Renal pelvis (tissue), 4 donors: ENCODE measurements around the gene TMC7. TPM values are rescaled to one million over a fixed set of nuclear protein-coding genes. Genes with fewer than 3 reads are reported as not detected.

Experiments
- DNase-seq: peaks from one replicate; pipeline ENCODE4 v3.0.0-alpha.2; 2013
- polyA plus RNA-seq, 3 donors: library from polyadenylated mRNA; unstranded; fragments of 120-200 nt; gene quantifications; one replicate each; pipeline ENCODE4 v1.2.1, GENCODE V29; 2013; ENCODE audit not compliant: insufficient read length in 3 of 3

The TMC7 gene
- polyA plus RNA-seq, 3 donors, result 1.4 to 2.1 (median 1.9) TPM

GRCh38 chr16:19088341-19088916 is 104.7 kb downstream of the TMC7 start:
- no peak for DNase-seq

DNA sequence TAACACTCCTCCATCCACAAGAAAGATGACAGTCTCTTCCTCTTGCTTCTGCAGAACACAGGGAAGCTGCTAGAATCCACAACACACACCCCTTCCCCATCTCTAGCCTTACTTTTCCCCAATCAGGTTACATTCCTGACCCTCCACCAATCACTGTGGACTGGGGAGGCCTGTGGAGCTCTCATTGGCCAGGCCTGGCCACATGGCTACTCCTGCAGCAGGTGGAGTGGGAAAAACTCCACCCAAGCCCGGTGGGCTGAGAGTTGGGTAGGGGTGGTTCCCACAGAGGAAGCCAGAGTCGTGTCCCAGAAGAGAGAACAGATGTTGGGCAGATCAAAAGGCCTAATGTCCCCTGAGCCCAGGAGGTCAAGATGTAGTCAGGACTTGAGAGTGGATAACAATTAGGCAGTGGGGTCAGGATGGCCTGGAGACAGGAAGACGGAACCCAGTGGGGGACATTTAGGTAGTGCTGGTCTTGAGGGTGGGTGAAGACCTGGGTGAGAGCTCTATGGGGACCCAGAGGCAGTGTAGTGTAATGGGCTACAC is 105.7 kb downstream of the TMC7 start:
- DNase-seq, result no peak

- no peak for DNase-seq
Observed at GRCh38 chr16:19090916-19091315, 107.2 kb downstream of the TMC7 start.

DNA sequence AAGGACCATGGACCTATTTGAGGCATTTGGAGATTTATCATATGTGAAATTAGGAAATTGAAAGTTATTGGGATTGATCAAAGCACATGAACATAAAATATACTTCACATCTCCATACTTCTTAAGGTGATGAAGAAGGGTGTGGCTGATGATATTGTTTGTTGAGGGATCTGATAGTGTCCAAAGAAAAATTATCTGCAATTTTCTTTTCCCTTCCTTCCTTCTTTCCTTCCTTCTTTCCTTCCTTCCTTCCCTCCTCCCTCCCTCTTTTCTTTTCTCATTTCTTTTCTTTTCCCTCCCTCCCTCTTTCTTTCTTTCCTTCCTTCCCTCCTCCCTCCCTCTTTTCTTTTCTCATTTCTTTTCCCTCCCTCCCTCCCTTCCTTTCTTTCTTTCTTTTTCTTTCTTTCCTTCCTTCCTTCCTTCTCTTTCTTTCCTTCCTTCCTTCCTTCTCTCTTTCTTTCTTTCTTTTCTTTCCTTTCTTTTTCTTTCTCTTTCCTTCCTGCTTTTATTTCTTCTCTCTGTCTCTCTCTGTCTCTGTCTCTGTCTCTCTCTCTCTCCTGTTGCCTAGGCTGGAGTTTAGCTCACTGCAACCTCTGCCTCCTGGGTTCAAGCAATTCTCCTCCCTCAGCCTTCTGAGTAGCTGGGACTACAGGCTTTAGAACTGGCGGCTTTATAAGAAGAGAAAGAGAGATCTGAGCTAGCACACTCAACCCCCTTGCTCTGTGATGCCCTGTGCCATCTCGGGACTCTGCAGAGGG is 109.1 kb downstream of the TMC7 start:
- no peak for DNase-seq

DNA sequence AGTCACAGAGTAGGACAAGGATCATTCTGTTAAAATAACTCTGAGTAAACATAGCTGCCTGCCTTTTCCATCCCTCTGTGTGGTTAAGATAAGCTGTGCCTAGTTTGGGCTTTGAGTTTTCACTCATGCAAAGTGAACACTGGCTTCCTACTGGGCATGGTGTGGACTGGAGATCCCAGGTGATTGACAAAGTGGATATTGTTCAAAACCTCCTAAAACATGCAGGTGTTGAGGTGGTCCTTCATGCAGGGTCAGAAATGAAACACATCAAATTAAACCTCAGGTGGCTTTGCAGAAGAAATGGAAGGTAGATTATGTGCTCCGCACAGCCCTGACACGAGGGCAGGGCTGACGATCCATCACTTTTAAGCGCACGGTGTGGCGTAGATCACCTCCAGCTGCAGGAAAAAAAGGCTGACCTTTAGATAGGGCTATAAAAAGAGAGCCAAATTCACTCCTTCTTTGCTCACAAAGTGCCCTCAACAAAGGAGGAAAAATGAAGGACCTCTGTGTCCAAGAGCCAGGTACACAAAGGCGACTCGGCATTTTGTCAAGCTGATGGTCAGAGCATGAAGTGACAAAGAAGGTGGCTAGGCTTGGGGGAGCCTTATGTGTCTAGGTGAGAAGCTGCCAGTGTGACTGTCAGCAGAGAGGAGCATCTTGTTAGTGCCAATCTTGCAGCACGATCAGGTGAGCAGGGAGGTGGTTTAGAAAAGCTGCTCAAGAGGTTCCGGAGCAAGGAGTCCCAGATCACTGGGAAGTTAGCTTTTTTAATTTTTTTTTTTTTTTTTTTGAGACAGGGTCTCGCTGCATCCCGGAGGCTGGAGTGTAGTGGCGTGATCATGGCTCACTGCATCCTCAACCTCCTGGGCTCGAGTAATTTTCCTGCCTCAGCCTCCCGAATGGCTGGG is 110.2 kb downstream of the TMC7 start:
- no peak for DNase-seq

- no peak for DNase-seq
Observed at GRCh38 chr16:19094542-19095365, 111.0 kb downstream of the TMC7 start.

GRCh38 chr16:19095654-19096053 is 111.9 kb downstream of the TMC7 start:
- no peak for DNase-seq

GRCh38 chr16:19098173-19098572 is 114.4 kb downstream of the TMC7 start:
- DNase-seq, result no peak

DNA sequence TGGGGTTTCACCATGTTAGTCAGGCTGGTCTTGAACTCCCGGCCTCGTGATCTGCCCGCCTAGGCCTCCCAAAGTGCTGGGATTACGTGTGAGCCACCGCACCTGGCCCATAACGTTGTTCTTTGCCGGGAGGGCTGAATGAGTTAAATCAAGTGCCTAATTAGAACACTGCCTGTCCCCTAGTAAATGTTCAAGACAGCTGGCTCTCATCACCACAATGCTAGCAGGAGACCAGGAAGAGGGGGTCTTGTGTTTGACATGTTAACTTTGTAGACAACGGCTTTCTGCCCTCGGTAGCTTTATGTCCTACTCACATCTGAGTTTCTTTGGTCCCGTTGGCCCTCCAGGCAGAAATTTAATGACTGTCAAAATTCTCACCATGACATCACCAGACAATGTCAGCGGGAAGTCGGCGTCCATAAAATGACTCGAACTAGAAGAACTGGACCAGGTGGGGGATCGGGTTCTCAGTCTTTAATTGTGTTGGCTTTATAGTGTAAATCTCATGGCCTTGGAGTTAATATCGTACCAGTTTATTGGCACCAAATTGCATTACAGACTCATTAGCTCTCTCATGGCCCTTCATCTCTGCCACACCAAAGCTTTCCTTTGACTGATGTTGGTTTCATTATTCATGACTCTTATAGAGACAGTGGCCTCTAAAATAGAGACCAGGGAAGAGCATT is 118.6 kb downstream of the TMC7 start:
- DNase-seq, result peak; percentile 69

- DNase-seq, result no peak
Observed at GRCh38 chr16:19104607-19105006, 120.9 kb downstream of the TMC7 start.

DNA sequence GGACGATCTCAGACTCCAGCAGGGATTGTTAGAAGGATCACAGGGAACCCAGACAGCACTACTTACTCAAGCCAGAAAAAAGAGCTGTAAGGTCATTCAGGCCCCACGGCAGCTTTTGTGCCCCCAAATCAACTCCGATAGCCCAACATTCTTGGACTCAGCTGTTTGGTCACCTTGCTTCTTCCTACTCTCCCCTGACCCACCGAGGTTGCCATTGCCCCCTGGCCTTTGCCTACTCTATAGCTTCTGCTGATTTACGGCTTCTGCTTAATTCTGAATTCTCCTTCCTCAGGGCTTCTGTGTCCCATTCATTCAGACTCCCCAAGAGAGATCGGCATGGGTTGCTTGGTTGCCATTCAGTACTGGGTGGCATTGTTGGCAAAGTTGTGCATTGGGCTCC is 121.4 kb downstream of the TMC7 start:
- no peak for DNase-seq

DNA sequence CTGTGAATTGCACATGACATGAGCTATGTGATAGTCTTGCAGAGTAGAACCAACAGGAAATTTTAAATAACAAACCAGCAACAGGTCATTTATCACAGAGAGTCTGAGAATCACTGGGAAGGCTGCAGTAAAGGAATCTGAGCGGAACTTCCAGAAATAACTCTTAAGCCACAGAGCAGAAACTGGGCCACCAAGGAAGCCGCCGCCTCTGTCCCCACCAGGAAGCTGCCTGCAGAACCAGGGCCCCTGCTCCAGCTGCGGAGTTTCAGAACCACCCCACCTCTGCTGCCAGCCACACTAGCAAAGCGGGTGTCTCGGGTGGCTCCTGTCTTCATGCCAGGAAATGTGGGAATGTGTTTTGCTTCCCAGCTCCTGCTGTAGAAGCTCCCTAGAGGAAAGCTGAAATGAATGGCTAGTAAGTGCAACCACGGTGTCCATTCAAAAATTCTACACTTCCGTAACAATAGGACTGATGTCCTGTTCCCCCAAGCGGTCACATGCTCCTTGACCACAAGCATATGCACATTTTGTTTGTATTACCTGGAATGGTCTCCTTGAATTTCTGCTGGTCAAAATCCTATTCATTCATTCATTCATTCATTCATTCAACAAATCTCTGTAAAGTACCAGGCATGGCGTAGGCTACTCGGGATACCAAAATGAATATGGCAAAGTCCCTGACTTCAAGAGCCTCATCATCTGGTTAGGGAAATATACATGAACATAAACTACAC is 122.3 kb downstream of the TMC7 start:
- DNase-seq, result peak; percentile 43

DNA sequence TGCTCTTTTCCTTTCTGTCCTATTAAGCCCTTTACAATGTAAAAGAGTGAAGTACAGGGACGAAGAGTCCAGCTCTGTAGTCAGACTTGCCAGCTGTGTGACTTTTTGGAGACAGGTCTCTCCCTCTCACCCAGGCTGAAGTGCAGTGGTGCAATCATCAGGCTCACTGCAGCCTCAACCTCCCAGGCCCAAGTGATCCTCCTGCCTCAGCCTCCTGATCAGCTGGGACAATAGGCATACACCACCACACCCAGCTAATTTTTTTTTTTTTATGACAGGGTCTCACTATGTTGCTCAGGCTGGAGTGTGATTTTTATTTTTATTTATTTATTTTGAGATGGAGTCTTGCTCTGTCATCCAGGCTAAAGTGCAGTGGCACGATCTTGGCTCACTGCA is 122.9 kb downstream of the TMC7 start:
- DNase-seq, result no peak

DNA sequence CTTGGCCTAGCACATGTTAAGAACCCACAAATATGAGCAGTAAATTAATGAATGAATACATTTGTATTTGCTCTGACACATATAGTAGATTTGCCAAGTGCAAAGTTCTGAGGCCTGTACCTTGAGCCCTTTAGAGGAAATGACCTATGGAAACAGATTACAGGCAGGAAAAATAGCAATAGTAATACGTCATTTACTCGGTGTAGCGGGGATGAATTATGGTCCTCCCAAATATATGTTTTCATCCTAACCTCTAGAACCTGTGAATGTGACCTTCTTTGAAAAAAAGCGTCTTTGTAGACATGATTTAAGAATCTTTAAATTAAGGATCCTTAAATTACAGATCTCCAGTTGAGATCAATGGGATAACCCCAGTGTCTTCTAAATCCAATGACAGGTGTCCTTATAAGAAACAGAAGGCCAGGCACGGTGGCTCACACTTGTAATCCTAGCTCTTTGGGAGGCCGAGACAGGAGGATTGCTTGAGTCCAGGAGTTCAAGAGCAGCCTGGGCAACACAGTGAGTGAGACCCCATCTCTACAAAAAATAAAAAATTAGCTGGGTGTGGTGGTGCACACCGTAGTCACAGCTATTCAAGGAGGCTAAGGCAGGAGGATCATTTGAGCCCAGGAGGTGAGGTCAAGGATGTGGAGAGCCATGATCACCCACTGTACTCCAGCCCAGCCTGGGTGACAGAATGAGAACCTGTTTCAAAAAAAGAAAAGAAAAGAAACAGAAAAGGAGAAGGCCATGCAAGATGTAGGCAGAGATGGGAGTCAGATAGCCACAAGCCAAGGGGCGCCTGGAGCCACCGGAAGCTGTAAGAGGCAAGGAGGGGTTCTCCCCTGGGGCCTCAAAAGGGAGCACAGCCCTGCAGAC is 124.9 kb downstream of the TMC7 start:
- DNase-seq, result no peak

GRCh38 chr16:19109288-19109664 is 125.5 kb downstream of the TMC7 start:
- no peak for DNase-seq

DNA sequence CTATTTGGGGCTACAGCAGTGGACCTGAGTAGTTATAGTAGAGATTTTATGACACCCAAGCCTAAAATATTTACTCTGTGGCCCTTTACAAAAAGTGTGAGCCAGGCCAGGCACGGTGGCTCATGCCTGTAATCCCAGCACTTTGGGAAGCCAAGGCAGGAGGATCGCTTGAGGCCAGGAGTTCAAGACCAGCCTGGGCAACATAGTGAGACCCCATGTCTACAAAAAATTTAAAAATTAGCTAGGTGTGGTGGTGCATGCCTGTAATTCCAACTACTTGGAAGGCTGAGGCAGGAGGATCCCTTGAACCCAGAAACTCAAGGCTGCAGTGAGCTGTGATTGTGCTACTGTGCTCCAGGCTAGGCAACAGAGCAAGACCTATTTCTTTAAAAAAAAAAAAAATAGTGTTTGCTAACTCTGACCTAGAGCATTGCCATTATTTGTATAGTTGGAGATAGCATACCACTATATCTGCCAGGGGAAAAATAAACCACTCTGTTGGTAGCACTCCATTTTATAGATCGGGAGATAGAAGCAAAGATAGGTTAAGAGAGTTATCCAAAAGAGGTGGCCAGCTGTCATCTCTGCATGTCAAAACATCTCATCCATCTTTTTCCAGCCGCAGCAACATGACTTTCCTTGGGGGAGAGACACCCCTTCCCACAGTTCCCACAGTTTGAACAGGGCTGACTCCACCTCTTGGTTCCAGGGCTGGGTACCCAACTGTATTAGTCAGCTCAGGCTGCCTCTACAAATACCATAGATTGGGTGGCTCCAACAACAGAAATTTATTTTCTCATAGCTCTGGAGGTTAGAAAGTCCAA is 127.0 kb downstream of the TMC7 start:
- DNase-seq, result no peak

DNA sequence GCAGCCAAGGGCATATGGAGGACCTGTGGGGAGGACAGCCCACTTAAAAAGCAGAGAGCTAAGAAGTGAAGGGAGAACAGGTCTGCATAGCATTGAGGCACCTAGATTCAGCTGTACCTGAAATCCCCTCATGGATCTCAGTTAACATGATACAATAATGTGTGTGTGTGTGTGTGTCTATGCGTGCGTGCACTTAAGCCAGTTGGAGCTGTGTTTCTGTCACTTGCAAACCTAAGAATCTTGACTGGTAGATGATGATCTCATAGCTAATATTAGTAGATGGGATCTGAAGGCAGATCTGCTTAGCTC is 128.3 kb downstream of the TMC7 start:
- no peak for DNase-seq
